Pancreas (tissue), 10 donors: ENCODE data around the gene GATA2. TPM values are rescaled to one million over a fixed set of nuclear protein-coding genes. Genes with fewer than 3 reads are reported as not detected.

ENCODE experiments used
- ATAC-seq, 4 donors: fragments of 200-7000 bp; cut with Tn5 transposase; one replicate each; pipeline versions ENCODE4 v1.8.0 to v1.9.1; 2020; ENCODE audit warnings: mild to moderate bottlenecking in 4 of 4, moderate library complexity in 4 of 4
- DNase-seq, 6 donors: peaks; one replicate each; pipeline ENCODE4 v3.0.0-alpha.2; 2020
- FAIRE-seq: peaks from 2 replicates; lab custom pipeline; 2012; peaks lifted over from hg19 to GRCh38; lab: Jason Lieb, UNC
- H3K27ac ChIP-seq, 4 donors: fragments of 200-600 bp; sonication (generic); 1 replicate in 3 of 4; 2 replicates in 1 of 4; pipeline versions ENCODE4 v1.5.0 to v1.8.0; 2020
- H3K27me3 ChIP-seq, 4 donors: fragments of 200-600 bp; one replicate each; pipeline ENCODE4 v1.8.0; 2021
- H3K36me3 ChIP-seq, 3 donors: fragments of 200-600 bp; sonication (generic) in 1 of 3; one replicate each; pipeline versions ENCODE4 v1.5.0 to v1.8.0; 2020 to 2021
- H3K4me1 ChIP-seq, 3 donors: fragments of 200-600 bp; one replicate each; pipeline ENCODE4 v1.8.0; 2021
- H3K4me3 ChIP-seq, 4 donors: fragments of 200-600 bp; sonication (generic) in 2 of 4; one replicate each; pipeline versions ENCODE4 v1.5.0 to v1.8.0; 2020 to 2021
- H3K9me3 ChIP-seq, 4 donors: fragments of 200-600 bp; one replicate each; pipeline ENCODE4 v1.8.0; 2021
- CTCF ChIP-seq, 4 donors: fragments of 200-600 bp; sonication (generic) in 3 of 4; IDR thresholded peaks; one replicate each; pipeline versions ENCODE4 v1.5.0 to v1.8.0; 2021; ENCODE audit warnings: antibody characterized with exemption in 4 of 4
- WGBS, 2 donors: extraction: QIAGEN DNeasy Blood & Tissue Kit; methylation state at CpG; one replicate each; pipeline ENCODE4 v1.1.7; 2013; 5-methylcytosine and 5-hydroxymethylcytosine counted together
- intact Hi-C, 3 donors: fragments of 100-400 bp; cut with DNase I; formaldehyde crosslinking; loops; one replicate each; pipeline versions ENCODE4 v1.11.1 to v1.14.2; 2022
- polyA plus RNA-seq, 2 donors: library from polyadenylated mRNA; stranded (reverse); fragments of 200-250 nt; gene quantifications; one replicate each; pipeline ENCODE4 v1.2.3, GENCODE V29; 2013
- total RNA-seq, 6 donors: library from RNA; stranded (reverse); fragmentation: NEBNext Ultra II Directional in 4 of 6; extraction: Animal tissue kit (Norgen Biotek cat#: 25700) in 4 of 6; gene quantifications; one replicate each; pipeline versions ENCODE4 v1.2.1 to v1.2.4, GENCODE V29; 2021 to 2023
- donor health status: healthy with polysubstance abuse.
- donor health status: DM: no; HTN: no; CAD: no; lungs with moderate emphysema.
- donor health status: DM: no; HTN: no; CAD: no.
- donor health status: control.
- donor health status: control.
- donor health status: Bipolar disorder and iron deficiency.
- donor health status: DM: yes; HTN: yes; CAD: no.
- donor health status: DM: no; HTN: no; CAD: no.
- donor health status: DM: no; HTN: no; CAD: no.
- donor health status: DM: yes; HTN: yes; CAD: no.

Gene GATA2
- total and polyA plus RNA-seq, 8 donors = 6.2 to 17.1 (median 11.1) TPM

DNA sequence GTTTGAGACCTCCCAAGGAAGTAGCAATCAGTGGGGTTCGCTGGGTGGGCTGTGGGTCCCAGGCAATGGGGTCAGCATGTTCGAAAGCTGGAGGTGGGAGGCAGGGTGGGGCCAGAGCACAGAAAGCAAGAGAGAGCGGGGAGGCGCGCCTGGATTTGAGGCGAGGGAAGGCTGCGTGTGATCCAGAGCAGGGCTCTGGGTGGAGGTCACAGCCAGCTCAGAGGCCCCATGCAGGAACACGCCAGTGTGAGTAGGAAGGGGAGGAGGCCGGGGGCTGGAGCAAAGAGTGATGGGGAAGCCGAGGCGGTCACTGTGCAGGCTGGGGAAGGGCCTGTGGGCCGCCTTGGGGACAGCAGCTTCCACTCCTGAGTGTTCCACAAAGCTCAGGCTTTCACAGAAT lies 35.1 kb downstream of the GATA2 start:
- no peaks in the 10 kb centered on the region for H3K36me3 ChIP-seq
- H3K27me3 ChIP-seq = no peaks in the 10 kb centered on the region
- 84 to 93% methylated on average over 12 of the region's 12 CpGs for WGBS, 2 donors
- H3K4me1 ChIP-seq = no peaks in the 10 kb centered on the region
- FAIRE-seq (no peak), DNase-seq (no peak), ATAC-seq (no peak)
- H3K4me3 ChIP-seq = no peak overlapping the region
- no peak for TF ChIP-seq CTCF (IDR thresholded peaks at IDR 0.05)
- H3K9me3 ChIP-seq = no peaks in the 10 kb centered on the region
- H3K27ac ChIP-seq = no peak overlapping the region
- intact Hi-C loops = no loop called here

DNA sequence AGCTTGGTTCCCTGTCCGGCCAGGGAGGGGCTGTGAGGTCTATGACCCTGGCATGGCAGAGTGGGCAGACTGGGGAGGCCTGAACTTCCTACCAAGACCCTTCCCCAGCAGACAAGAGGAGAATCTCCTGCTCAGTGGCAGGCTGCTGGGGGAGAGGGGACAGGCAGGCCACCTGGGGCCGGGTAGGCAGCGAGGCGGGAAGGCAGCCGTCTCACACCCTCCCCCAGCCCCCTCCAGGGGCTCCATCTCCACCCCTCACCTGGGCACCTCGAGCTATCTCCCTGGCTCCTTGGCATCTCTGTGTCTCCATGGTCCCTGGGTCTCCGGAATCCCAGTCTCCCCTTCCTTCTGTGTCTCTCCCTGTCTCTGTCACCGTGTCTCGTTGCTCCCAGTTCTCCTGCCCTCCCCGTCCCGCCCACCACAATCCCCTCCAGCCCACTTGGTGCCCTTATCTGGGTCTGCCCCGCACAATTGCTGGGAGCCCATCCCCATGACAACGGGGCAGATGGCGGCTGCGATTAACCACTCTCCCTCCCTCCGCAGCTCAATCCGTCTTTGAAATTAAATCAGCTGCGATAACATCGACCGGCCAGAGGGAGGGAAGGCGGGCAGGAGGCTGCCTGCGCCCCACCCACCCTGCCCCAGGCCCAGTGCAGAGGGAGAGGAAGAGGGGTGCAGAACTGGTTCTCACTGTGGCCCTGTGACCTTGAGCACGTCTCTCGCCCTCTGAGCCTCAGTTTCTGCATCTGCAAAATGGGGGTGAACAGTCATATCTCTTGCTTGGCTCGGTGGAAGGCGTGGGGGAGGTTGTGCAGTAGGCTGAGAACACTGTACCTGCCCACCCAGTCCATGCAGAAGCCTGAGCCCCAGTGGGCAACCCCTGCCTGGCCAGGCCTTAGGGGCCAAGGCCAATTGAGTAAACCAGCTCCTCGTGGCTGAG lies 36.0 kb downstream of the GATA2 start:
- H3K27me3 ChIP-seq = no peaks in the 10 kb centered on the region
- no peaks in the 10 kb centered on the region for H3K36me3 ChIP-seq
- no peak overlapping the region for H3K4me3 ChIP-seq
- H3K4me1 ChIP-seq = no peaks in the 10 kb centered on the region
- intact Hi-C loops = no loop called here
- FAIRE-seq (no peak), DNase-seq (no peak), ATAC-seq (no peak)
- H3K27ac ChIP-seq = no peak overlapping the region
- no peak for TF ChIP-seq CTCF (IDR thresholded peaks at IDR 0.05)
- 53 to 60% methylated on average over 24 to 27 of the region's 27 CpGs for WGBS, 2 donors
- no peaks in the 10 kb centered on the region for H3K9me3 ChIP-seq

DNA sequence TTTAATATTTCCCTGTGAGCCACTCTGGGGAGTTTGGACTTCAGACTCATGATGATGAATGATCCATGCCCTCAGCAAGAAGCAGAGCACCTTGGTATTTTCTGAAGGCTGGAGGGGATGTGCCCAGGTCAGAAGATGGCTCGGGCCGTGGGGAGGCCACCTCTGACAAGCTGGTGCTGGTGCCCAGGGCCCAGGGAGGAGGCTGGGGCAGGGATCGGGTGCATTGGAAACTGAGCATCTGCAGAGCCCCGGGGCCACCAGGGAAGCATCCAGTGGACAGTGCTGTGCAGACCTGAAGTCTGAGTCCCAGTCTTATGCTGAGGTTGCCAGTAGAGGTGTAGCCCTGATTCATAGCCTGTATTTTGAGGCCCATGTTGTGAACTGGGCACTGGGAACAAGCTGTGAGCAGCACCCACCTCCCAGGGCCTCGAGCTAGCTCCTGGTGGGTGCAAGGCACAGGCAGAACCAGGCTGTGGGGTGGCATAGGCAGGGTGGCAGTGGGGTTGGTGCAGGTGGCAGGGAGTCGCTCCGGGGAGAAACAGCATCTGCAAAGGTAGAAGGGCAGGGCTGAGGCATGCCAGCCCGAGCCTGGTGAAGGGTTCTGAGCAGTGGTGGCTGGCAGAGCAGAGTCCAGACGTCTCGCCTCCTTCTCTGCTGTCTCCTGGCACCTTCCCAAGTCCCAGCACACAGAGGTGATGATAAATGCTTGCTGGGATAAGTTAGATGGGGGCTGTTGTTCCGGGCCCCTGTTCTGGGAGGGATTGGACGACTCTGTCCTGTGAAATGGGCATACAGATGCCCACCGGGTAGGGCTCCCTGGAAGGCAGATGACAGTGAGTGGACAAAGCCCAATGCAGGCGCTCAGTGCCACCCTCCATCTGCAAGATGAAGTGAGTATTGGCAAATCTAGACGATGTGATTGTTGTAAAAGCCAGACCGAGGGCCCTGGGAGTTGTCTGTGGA lies 36.9 kb downstream of the GATA2 start:
- FAIRE-seq = no peak
- intact Hi-C loops = no loop called here
- H3K36me3 ChIP-seq = no peaks in the 10 kb centered on the region
- H3K4me1 ChIP-seq = no peaks in the 10 kb centered on the region
- WGBS, 2 donors = 71 to 76% methylated on average over 13 to 16 of the region's 16 CpGs
- H3K9me3 ChIP-seq = no peaks in the 10 kb centered on the region
- H3K4me3 ChIP-seq = no peak overlapping the region
- no peaks in the 10 kb centered on the region for H3K27me3 ChIP-seq
- DNase-seq = no peak
- TF ChIP-seq CTCF (IDR thresholded peaks at IDR 0.05) = no peak
- no peak overlapping the region for H3K27ac ChIP-seq
- no peak for ATAC-seq

DNA sequence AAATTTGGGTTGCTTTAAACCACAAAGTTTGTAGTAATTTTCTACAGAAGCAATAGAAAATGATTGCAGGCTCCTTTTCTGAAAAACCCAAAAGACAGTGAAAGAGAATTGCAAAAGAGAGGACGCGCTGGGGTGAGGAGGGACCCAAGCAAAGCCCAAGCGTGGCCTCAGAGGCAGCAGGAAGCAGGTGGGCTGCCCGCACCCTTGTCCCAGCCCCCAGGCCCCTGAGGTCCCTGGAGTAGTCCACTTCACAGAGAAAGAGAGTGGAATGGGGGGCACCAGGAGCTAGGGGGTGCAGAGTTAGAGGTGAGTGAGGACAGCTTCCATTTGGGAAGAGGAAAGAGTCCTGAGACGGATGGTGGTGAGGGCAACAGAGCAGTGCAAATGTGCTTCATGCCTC lies 37.9 kb downstream of the GATA2 start:
- no peak for TF ChIP-seq CTCF (IDR thresholded peaks at IDR 0.05)
- no peaks in the 10 kb centered on the region for H3K36me3 ChIP-seq
- intact Hi-C loops = no loop called here

More for the DNA sequence above, 37.9 kb downstream of the GATA2 start:
- Histone ChIP-seq H3K27ac (no peak overlapping the region), H3K9me3 (no peaks in the 10 kb centered on the region), H3K4me1 (no peaks in the 10 kb centered on the region), H3K27me3 (no peaks in the 10 kb centered on the region), H3K4me3 (no peak overlapping the region)
- no peak for DNase-seq
- ATAC-seq = no peak
- FAIRE-seq = no peak
- 81 to 84% methylated on average over 5 of the region's 5 CpGs for WGBS, 2 donors
